OCI-LY3 (cell line): ENCODE data around the gene PTPRN2.

Experiments
- CTCF ChIP-seq: fragments of 200-600, 300-600 bp; sonication (generic); IDR thresholded peaks from 2 replicates; pipeline ENCODE4 v1.5.1; 2014; ENCODE audit warnings: antibody characterized with exemption, low read length, low read depth
- EZH2phosphoT487 ChIP-seq: fragments of 200-600 bp; shearing (Covaris generic); IDR thresholded peaks from 2 replicates; pipeline ENCODE4 v1.6.1; 2018; ENCODE audit warnings: antibody characterized with exemption, mixed run types, low read depth

- TF ChIP-seq CTCF (no peak), EZH2phosphoT487 (no peak)
These were observed 572.0 kb downstream of the PTPRN2 start for GRCh38 chr7:158015403-158016179.
